Transverse colon (tissue), 4 donors: ENCODE measurements around the gene DENND1A. TPM values are rescaled to one million over a fixed set of nuclear protein-coding genes. Genes with fewer than 3 reads are reported as not detected.
A peak's percentile ranks its signal among the peaks of the same experiment; 100 is the strongest.

Experiments used
- DNase-seq: peaks from one replicate; pipeline ENCODE4 v3.0.0-alpha.2; 2019
- H3K27ac ChIP-seq, 4 donors: fragments of 200-600 bp; sonication (generic); 2 replicates each; pipeline ENCODE4 v1.5.1; 2016 to 2018; ENCODE audit warnings: inconsistent platforms in 4 of 4
- H3K27me3 ChIP-seq: fragments of 200-600 bp; sonication (generic); 2 replicates; pipeline ENCODE4 v1.5.1; 2017; ENCODE audit warnings: inconsistent platforms
- H3K36me3 ChIP-seq, 4 donors: fragments of 200-600 bp; sonication (generic); 2 replicates each; pipeline ENCODE4 v1.5.1; 2017 to 2019; ENCODE audit warnings: inconsistent platforms in 4 of 4
- H3K4me1 ChIP-seq, 4 donors: fragments of 200-600 bp; sonication (generic); 2 replicates each; pipeline ENCODE4 v1.5.1; 2017 to 2020; ENCODE audit warnings: inconsistent platforms in 4 of 4
- H3K4me3 ChIP-seq, 4 donors: fragments of 200-600 bp; sonication (generic); 1 replicate in 1 of 4; 2 replicates in 3 of 4; pipeline versions ENCODE4 v1.5.1 to v1.6.1; 2017 to 2019; ENCODE audit warnings: inconsistent platforms in 4 of 4
- H3K9me3 ChIP-seq, 2 donors: fragments of 200-600 bp; sonication (generic); 2 replicates each; pipeline ENCODE4 v1.5.1; 2017 to 2019; ENCODE audit warnings: inconsistent platforms in 2 of 2
- CTCF ChIP-seq, 5 experiments: fragments of 200-600 bp in 3 of 5; fragments of 450-650 bp in 2 of 5; sonication (generic) in 3 of 5; IDR thresholded peaks; 1 replicate in 2 of 5; 2 replicates in 3 of 5; pipeline ENCODE4 v1.5.1; 2016 to 2017; ENCODE audit warnings: antibody characterized with exemption in 5 of 5, inconsistent platforms in 3 of 5, mild to moderate bottlenecking in 2 of 5, moderate library complexity in 1 of 5
- EP300 ChIP-seq: sonication (generic); formaldehyde crosslinking; IDR thresholded peaks from one replicate; pipeline ENCODE4 v1.6.1; 2017; ENCODE audit warnings: antibody characterized with exemption, low read depth
- POLR2A ChIP-seq: fragments of 450-650 bp; IDR thresholded peaks from one replicate; pipeline ENCODE4 v1.6.1; 2016; ENCODE audit warnings: antibody characterized with exemption, mild to moderate bottlenecking, moderate library complexity
- POLR2AphosphoS5 ChIP-seq, 3 donors: sonication (generic); formaldehyde crosslinking; IDR thresholded peaks; one replicate each; pipeline ENCODE4 v1.6.1; 2016; ENCODE audit warnings: antibody characterized with exemption in 3 of 3
- WGBS, 2 donors: methylation state at CpG; one replicate each; pipeline ENCODE4 v1.1.5; 2018; ENCODE audit warnings: low coverage in 1 of 2; 5-methylcytosine and 5-hydroxymethylcytosine counted together
- in situ Hi-C, 4 donors: fragments of 200-750 bp; cut with MboI; loops; one replicate each; pipeline versions ENCODE4 v1.15.0 to v1.15.1; 2017; ENCODE audit warnings: low sequenced_read_pairs in 3 of 4, low pct_ligation_motif_present in 1 of 4, low pct_unique_long_range_greater_than_20kb in 1 of 4
- intact Hi-C: fragments of 100-400 bp; cut with DNase I; formaldehyde crosslinking; loops from one replicate; pipeline ENCODE4 v1.15.1; 2023; ENCODE audit warnings: low total_unique reads
- total RNA-seq, 4 donors: library from RNA; depleted of rRNA; stranded (reverse); fragments of >200 nt; gene quantifications; one replicate each; pipeline ENCODE4 v1.1.0, GENCODE V29; 2016

Gene DENND1A
- total RNA-seq, 4 donors from 2014 or later = 12.5 to 78.6 (median 40.0) TPM

GRCh38 chr9:123457583-123457982 is 472.3 kb downstream of the DENND1A start:
- H3K4me3 ChIP-seq = no peak overlapping the region
- intact Hi-C loops (no loop called here), in situ Hi-C loops (no loop called here)
- peaks cover 0 to 1% (median 0%) of the 10 kb centered on the region in 4 donors for H3K36me3 ChIP-seq
- H3K4me1 ChIP-seq = peaks cover 3 to 61% (median 32%) of the 10 kb centered on the region in 4 donors
- peak overlapping the region; percentile 67 to 82 (median 82) for H3K27ac ChIP-seq
- no peaks in the 10 kb centered on the region for H3K9me3 ChIP-seq
- TF ChIP-seq EP300 = no peak
- no peak for TF ChIP-seq CTCF (IDR thresholded peaks at IDR 0.05)
- no peak for DNase-seq
- H3K27me3 ChIP-seq = no peaks in the 10 kb centered on the region
- WGBS, 2 donors = 74% methylated on average over 9 of the region's 9 CpGs; no CpG with 5 or more reads in 1 of the 2 donors

- 47% methylated on average over 3 of the region's 3 CpGs; no CpG with 5 or more reads in 1 of the 2 donors for WGBS, 2 donors
- Histone ChIP-seq H3K4me3 (no peak overlapping the region), H3K9me3 (no peaks in the 10 kb centered on the region), H3K27me3 (no peaks in the 10 kb centered on the region), H3K36me3 (peaks cover 0 to 15% (median 0%) of the 10 kb centered on the region in 4 donors), H3K4me1 (peaks cover 3 to 61% (median 32%) of the 10 kb centered on the region in 4 donors), H3K27ac (peak overlapping the region; percentile 77 to 82 (median 82))
- DNase-seq = peak; percentile 80
- peak in 2 of 3 donors; percentile 11 to 56 for TF ChIP-seq POLR2AphosphoS5 (IDR thresholded peaks at IDR 0.05)
- TF ChIP-seq CTCF (IDR thresholded peaks at IDR 0.05) = no peak
- TF ChIP-seq POLR2A = no peak
- in situ Hi-C loops (no loop called here), intact Hi-C loops (no loop called here)
Measured at GRCh38 chr9:123456011-123456410, 473.9 kb downstream of the DENND1A start.

GRCh38 chr9:123455187-123455586 is 474.7 kb downstream of the DENND1A start:
- WGBS, 2 donors = 71% methylated on average over 13 of the region's 13 CpGs; no CpG with 5 or more reads in 1 of the 2 donors
- peak overlapping the region; percentile 77 to 82 (median 82) for H3K27ac ChIP-seq
- DNase-seq = peak; percentile 37
- peaks cover 3 to 60% (median 32%) of the 10 kb centered on the region in 4 donors for H3K4me1 ChIP-seq
- no peak overlapping the region for H3K4me3 ChIP-seq
- H3K27me3 ChIP-seq = no peaks in the 10 kb centered on the region
- TF ChIP-seq CTCF (IDR thresholded peaks at IDR 0.05) = no peak
- no peak for TF ChIP-seq EP300
- no peak for TF ChIP-seq POLR2A
- TF ChIP-seq POLR2AphosphoS5 (IDR thresholded peaks at IDR 0.05) = no peak
- H3K36me3 ChIP-seq = peaks cover 0 to 20% (median 0%) of the 10 kb centered on the region in 4 donors
- in situ Hi-C loops (no loop called here), intact Hi-C loops (no loop called here)
- H3K9me3 ChIP-seq = no peaks in the 10 kb centered on the region

GRCh38 chr9:123454361-123454760 is 475.6 kb downstream of the DENND1A start:
- Histone ChIP-seq H3K27me3 (no peaks in the 10 kb centered on the region), H3K27ac (peak overlapping the region; percentile 77 to 82 (median 82)), H3K4me3 (no peak overlapping the region), H3K9me3 (no peaks in the 10 kb centered on the region), H3K4me1 (peaks cover 3 to 52% (median 29%) of the 10 kb centered on the region in 4 donors), H3K36me3 (peaks cover 0 to 21% (median 0%) of the 10 kb centered on the region in 4 donors)
- intact Hi-C loops (no loop called here), in situ Hi-C loops (no loop called here)
- no peak for DNase-seq
- WGBS, 2 donors = 40 to 85% methylated on average over 1 to 3 of the region's 3 CpGs
- TF ChIP-seq POLR2A (no peak), CTCF (IDR thresholded peaks at IDR 0.05) (no peak), POLR2AphosphoS5 (IDR thresholded peaks at IDR 0.05) (no peak), EP300 (no peak)
